ENCODE measurements around the gene KIAA0825.

KIAA0825 gene

DNA sequence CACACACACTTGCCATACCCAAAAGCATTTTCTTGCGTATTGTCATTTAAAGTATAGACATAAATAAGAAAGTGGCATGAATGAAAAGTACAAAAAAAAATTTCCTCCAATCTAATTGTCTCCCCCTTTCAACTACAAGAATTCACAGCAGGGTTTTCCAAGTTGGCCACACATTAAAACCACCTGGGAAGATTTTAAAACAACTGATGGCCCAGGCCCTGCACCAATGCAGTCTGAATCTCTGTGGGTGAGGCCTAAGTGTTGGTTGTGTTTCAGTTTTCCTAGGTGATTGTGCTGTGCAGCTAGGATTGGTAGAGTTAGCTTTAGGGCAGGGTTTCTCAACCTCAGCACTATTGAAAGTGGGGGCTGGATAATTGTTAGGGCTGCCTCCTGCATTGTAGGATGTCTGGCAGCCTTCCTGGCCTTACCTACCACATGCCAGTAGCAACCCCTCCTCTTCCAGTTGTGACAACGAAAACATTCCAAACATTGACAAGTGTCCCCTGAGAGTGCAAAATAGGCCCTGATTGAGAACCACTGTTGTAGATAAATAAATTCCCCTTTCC lies 337.1 kb downstream of the KIAA0825 start:
- no peak for TF ChIP-seq JUND (IDR thresholded peaks at IDR 0.05; ENCODE audit: low read depth)
- in situ Hi-C loops (cut with HindIII; ENCODE audit: low pct_unique_long_range_greater_than_20kb, low sequenced_read_pairs): no loop called here
- no peak for DNase-seq (ENCODE audit: low read depth in 1 of 2, low spot score in 1 of 2)

DNA sequence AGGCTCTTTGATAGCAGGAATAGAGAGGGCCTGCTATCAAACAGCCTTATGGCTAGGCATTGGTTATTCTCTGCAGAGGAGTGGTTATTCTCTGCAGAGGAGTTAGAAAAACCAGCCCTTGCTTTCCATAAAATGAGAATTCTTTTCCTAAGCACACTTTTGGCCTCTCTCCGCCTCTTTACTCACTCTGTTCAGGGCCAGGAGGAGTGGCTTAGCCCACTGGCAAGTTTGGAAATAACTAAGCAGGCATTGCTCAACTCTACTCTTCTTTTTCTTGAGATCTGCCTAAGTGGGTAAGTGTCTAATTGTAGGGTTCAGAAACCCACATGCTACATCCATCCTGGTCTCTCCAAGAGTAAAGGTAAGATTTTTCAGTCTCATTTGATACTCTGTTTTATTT lies 341.7 kb downstream of the KIAA0825 start:
- no peak for DNase-seq (ENCODE audit: low read depth in 1 of 2, low spot score in 1 of 2)
- in situ Hi-C loops (cut with HindIII; ENCODE audit: low pct_unique_long_range_greater_than_20kb, low sequenced_read_pairs): no loop called here
- no peak for TF ChIP-seq JUND (IDR thresholded peaks at IDR 0.05; ENCODE audit: low read depth)

- in situ Hi-C loops (cut with HindIII; ENCODE audit: low pct_unique_long_range_greater_than_20kb, low sequenced_read_pairs): no loop called here
- TF ChIP-seq JUND (IDR thresholded peaks at IDR 0.05; ENCODE audit: low read depth): no peak
- DNase-seq (ENCODE audit: low read depth in 1 of 2, low spot score in 1 of 2): no peak
Measured at GRCh38 chr5:94276048-94276447, 342.4 kb downstream of the KIAA0825 start.

DNA sequence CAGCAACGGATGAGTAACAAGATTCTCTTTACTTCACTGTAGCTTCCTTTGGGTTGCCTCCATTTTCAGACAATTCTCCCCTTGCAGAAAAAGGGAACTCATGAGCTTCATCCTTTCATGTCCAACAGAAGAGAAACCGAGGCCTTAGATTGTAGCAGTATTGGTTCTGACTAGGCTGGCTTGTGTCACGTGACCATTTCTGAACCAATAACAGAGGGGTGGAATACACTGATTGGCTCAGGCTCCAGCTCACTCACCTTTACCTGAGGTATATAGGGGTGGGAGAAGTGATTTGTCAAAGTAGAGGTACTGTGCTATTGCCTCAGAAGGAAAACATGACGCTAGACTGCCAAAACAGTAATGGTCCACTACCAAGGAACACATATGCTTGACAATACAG lies 343.7 kb downstream of the KIAA0825 start:
- DNase-seq (ENCODE audit: low read depth in 1 of 2, low spot score in 1 of 2): no peak
- no peak for TF ChIP-seq JUND (IDR thresholded peaks at IDR 0.05; ENCODE audit: low read depth)
- in situ Hi-C loops (cut with HindIII; ENCODE audit: low pct_unique_long_range_greater_than_20kb, low sequenced_read_pairs): no loop called here

DNA sequence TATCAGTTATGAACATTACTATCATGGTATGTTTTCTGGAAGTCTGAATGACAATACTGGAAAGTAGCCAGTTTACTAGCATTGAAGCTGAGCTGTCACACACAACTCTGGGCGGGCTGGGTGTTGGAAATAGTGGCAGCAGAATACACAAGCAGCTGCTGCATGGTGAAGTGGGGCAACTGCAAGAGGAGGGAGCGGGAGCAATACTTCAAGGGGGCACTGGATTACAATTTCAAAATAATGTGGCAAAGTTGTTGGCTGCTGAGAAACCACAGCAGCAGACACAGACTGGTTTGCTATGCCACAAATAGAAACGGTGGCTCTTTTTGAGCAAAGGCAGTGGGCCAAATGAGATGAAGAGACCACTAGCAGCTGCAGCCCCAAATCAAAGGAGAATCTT lies 350.2 kb downstream of the KIAA0825 start:
- in situ Hi-C loops (cut with HindIII; ENCODE audit: low pct_unique_long_range_greater_than_20kb, low sequenced_read_pairs): no loop called here
- no peak for DNase-seq (ENCODE audit: low read depth in 1 of 2, low spot score in 1 of 2)
- TF ChIP-seq JUND (IDR thresholded peaks at IDR 0.05; ENCODE audit: low read depth): no peak

DNA sequence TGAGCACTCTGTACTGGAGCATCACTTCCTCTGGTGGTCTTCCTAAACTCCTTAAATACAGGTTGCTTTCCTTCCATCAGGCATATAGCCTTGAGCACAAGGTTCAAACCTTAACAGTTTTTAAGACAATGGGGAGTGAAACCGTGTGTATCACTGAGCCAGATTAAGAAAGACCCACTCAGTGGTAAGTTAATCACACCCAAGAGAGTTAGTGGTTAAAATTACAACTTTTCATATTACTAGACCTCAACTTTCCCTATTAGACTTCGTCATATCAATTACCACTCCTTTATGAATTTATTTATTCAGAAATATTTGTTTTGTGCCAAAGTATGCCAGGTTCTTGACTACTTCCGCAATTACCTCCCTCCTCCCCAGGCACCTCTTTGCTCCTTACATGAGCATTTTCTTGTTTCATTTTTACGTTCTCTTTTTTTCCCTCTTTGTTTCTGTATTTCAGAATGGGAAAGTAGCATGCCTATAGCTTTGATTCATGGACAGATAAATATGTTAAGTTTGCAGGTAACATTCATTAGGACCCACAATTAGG lies 351.0 kb downstream of the KIAA0825 start:
- DNase-seq (ENCODE audit: low read depth in 1 of 2, low spot score in 1 of 2): no peak
- TF ChIP-seq JUND (IDR thresholded peaks at IDR 0.05; ENCODE audit: low read depth): no peak
- in situ Hi-C loops (cut with HindIII; ENCODE audit: low pct_unique_long_range_greater_than_20kb, low sequenced_read_pairs): no loop called here

GRCh38 chr5:94266170-94266569 lies 352.2 kb downstream of the KIAA0825 start:
- no peak for DNase-seq (ENCODE audit: low read depth in 1 of 2, low spot score in 1 of 2)
- TF ChIP-seq JUND (IDR thresholded peaks at IDR 0.05; ENCODE audit: low read depth): no peak
- in situ Hi-C loops (cut with HindIII; ENCODE audit: low pct_unique_long_range_greater_than_20kb, low sequenced_read_pairs): no loop called here

DNA sequence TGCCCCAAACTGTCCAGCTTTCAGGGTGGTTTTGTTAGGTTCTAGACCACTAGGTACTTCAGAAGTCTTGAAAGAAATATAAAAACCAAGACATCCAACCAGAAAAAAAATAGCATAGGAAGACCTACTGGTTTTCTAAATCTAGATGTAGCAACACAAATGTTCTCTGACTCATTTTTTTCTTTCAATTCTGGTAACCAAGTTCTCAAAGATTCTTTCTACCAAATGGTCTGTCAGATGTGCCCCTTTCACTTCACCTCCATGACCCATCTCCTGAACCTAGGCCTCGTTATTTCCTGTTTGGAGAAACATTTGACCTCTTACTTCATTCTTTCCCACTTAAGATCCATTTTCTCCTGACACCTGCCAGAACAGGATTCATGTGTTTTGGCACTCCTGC lies 355.3 kb downstream of the KIAA0825 start:
- no peak for DNase-seq (ENCODE audit: low read depth in 1 of 2, low spot score in 1 of 2)
- in situ Hi-C loops (cut with HindIII; ENCODE audit: low pct_unique_long_range_greater_than_20kb, low sequenced_read_pairs): no loop called here
- no peak for TF ChIP-seq JUND (IDR thresholded peaks at IDR 0.05; ENCODE audit: low read depth)

- DNase-seq (ENCODE audit: low read depth in 1 of 2, low spot score in 1 of 2): no peak
- no peak for TF ChIP-seq JUND (IDR thresholded peaks at IDR 0.05; ENCODE audit: low read depth)
- in situ Hi-C loops (cut with HindIII; ENCODE audit: low pct_unique_long_range_greater_than_20kb, low sequenced_read_pairs): no loop called here
Measured at GRCh38 chr5:94260096-94260495, 358.3 kb downstream of the KIAA0825 start.

DNA sequence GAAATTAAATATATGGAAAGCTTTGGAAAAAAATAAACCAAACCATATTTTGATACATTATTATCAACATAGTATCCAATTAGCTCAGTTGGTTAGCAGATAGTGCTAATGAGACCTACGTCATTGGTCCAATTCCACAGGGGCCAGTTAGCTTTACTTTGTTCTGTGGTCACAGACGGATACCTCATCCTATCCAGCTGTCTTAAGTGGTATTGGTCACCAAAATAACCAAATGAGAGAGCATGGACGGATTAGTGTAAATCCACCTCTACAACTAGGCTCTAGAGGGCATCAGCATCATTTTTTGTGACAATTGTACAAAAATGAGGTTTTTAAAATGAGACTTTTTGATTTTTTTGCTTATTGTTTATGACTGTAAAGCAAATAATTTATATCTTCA lies 364.2 kb downstream of the KIAA0825 start:
- DNase-seq (ENCODE audit: low read depth in 1 of 2, low spot score in 1 of 2): no peak
- in situ Hi-C loops (cut with HindIII; ENCODE audit: low pct_unique_long_range_greater_than_20kb, low sequenced_read_pairs): no loop called here
- TF ChIP-seq JUND (IDR thresholded peaks at IDR 0.05; ENCODE audit: low read depth): no peak

- in situ Hi-C loops (cut with HindIII; ENCODE audit: low pct_unique_long_range_greater_than_20kb, low sequenced_read_pairs): no loop called here
- no peak for TF ChIP-seq JUND (IDR thresholded peaks at IDR 0.05; ENCODE audit: low read depth)
- DNase-seq (ENCODE audit: low read depth in 1 of 2, low spot score in 1 of 2): no peak
Measured at GRCh38 chr5:94250985-94251384, 367.4 kb downstream of the KIAA0825 start.

DNA sequence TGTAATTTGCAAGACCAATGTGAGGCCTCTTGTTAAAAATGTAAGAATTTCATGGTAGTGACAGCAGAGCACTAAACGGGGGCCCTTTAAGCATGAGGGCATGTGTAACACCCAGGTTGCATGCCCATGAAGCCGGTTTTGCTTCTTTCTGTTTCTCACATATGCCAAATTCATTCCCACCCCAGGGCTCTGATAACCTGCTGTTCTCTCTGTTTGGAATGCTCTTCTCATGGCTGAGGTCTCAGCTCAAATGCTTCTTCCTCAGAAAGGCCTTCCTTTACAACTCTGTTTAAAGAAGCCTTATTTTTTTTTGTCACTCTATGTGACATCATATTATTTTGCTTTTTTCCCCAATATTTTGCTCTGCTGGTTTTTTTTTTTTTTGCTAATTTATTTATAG lies 369.0 kb downstream of the KIAA0825 start:
- no peak for DNase-seq (ENCODE audit: low read depth in 1 of 2, low spot score in 1 of 2)
- in situ Hi-C loops (cut with HindIII; ENCODE audit: low pct_unique_long_range_greater_than_20kb, low sequenced_read_pairs): no loop called here
- no peak for TF ChIP-seq JUND (IDR thresholded peaks at IDR 0.05; ENCODE audit: low read depth)

GRCh38 chr5:94248175-94248875 lies 370.1 kb downstream of the KIAA0825 start:
- in situ Hi-C loops (cut with HindIII; ENCODE audit: low pct_unique_long_range_greater_than_20kb, low sequenced_read_pairs): no loop called here
- no peak for DNase-seq (ENCODE audit: low read depth in 1 of 2, low spot score in 1 of 2)
- no peak for TF ChIP-seq JUND (IDR thresholded peaks at IDR 0.05; ENCODE audit: low read depth)
